SU-DHL-6 (cell line): ENCODE measurements around the gene TTC27.

ENCODE experiments used
- EZH2phosphoT487 ChIP-seq: fragments of 200-600 bp; sonication (generic), shearing (Covaris generic); conservative IDR thresholded peaks from 2 replicates; pipeline ENCODE4 v1.6.1; 2018; ENCODE audit warnings: mild to moderate bottlenecking, antibody characterized with exemption, low read length, moderate library complexity, mixed read lengths
- TF ChIP-seq, protein P1 (sequence below): fragments of 200-600 bp; sonication (generic); IDR thresholded peaks from one replicate; pipeline ENCODE4 v1.5.1; 2017; ENCODE audit warnings: antibody characterized with exemption, mild to moderate bottlenecking, low read length, moderate library complexity; ENCODE audit not compliant: insufficient read depth, poor library complexity, severe bottlenecking

DNA sequence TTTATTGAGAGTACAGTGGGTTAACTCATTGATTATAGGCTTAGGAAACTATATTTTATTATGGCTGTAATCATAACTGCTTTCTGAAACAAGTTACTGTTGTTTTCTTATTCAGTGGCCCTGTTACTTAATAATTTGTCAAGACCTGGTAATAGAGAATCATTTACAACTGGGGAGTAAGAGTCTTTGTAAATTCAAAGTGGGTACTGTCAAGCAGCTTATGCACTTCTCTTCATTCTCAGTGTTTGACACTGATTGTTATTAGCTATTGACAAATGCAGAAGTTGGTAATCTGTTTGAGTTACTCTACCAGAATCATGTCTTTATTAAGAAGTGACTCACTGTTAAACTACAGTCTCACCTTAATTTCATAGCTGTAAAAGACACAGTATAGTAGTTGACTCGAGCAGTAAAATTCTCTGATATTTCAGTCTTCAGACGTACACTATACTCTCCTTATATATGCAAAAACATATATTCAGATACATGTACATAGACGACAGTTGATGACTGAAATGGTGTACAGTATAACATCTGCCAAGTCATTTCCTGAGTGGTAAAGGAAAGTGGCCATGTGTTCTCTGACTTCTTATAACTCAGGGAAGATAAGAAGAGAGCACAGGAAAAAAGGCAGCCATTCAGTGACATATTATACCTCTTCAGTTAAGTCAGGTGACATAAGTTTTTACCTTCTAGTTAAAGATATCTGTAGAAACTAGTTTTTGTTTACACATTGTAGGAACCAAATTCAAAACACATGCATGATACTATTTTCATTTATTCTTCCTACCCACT, 36.0 kb upstream of the TTC27 start:
- TF ChIP-seq, protein P1, sequence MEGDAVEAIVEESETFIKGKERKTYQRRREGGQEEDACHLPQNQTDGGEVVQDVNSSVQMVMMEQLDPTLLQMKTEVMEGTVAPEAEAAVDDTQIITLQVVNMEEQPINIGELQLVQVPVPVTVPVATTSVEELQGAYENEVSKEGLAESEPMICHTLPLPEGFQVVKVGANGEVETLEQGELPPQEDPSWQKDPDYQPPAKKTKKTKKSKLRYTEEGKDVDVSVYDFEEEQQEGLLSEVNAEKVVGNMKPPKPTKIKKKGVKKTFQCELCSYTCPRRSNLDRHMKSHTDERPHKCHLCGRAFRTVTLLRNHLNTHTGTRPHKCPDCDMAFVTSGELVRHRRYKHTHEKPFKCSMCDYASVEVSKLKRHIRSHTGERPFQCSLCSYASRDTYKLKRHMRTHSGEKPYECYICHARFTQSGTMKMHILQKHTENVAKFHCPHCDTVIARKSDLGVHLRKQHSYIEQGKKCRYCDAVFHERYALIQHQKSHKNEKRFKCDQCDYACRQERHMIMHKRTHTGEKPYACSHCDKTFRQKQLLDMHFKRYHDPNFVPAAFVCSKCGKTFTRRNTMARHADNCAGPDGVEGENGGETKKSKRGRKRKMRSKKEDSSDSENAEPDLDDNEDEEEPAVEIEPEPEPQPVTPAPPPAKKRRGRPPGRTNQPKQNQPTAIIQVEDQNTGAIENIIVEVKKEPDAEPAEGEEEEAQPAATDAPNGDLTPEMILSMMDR: no peak
- no peak for TF ChIP-seq EZH2phosphoT487
